Measurements from ENCODE around the gene DNAJB6.

The DNAJB6 gene

DNA sequence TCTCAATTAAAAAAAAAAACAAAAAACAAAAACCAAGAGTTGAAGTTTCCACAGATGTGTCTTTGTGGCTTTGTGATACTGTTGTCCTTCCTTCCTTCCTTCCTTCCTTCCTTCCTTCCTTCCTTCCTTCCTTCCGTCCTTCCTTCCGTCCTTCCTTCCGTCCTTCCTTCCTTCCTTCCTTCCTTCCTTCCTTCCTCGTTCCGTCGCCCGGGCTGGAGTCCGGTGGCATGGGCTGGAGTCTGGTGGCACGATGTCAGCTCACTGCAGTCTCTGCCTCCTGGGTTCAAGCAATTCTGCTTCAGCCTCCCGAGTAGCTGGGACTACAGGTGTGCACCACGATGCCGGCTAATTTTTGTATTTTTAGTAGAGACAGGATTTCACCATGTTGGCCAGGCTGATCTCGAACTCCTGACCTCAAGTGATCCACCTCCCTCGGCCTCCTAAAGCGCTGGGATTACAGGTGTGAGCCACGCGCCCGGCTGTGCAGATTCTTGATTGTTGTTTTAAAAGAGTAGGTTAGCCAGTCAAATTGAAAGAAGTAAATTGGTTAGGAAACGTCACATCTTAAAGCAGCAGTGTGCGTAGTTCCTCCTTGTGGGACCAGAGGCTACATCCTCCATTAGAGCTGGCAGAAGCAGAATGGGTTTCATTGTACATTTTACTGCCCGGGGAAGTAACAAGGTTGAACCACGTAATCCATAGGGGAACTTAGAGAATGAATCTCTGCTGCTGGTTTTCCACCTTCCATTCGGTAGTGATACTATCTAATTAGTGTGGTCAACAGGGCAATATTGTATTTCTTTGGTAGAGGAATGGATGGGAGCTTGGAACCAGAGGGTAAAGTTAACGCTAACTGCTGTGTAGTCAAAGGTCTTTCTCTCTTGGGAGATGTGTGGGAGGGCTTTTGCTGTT is 20.6 kb downstream of the DNAJB6 start:
- H3K36me3 ChIP-seq (ENCODE audit: control insufficient read depth, insufficient read depth, low read length), result no peaks in the 10 kb centered on the region
- no peaks in the 10 kb centered on the region for H3K27me3 ChIP-seq (ENCODE audit: control insufficient read depth, insufficient read depth, low read length)
- H3K4me1 ChIP-seq, result peaks cover 30% of the 10 kb centered on the region
- H3K79me2 ChIP-seq, result peaks cover 66% of the 10 kb centered on the region
- TF ChIP-seq, protein P1, sequence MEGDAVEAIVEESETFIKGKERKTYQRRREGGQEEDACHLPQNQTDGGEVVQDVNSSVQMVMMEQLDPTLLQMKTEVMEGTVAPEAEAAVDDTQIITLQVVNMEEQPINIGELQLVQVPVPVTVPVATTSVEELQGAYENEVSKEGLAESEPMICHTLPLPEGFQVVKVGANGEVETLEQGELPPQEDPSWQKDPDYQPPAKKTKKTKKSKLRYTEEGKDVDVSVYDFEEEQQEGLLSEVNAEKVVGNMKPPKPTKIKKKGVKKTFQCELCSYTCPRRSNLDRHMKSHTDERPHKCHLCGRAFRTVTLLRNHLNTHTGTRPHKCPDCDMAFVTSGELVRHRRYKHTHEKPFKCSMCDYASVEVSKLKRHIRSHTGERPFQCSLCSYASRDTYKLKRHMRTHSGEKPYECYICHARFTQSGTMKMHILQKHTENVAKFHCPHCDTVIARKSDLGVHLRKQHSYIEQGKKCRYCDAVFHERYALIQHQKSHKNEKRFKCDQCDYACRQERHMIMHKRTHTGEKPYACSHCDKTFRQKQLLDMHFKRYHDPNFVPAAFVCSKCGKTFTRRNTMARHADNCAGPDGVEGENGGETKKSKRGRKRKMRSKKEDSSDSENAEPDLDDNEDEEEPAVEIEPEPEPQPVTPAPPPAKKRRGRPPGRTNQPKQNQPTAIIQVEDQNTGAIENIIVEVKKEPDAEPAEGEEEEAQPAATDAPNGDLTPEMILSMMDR (IDR thresholded peaks at IDR 0.05), result no peak
- H3K27ac ChIP-seq, result no peak overlapping the region
- H3K4me3 ChIP-seq (ENCODE audit: low read depth, low read length), result no peak overlapping the region
- no peaks in the 10 kb centered on the region for H3K9me3 ChIP-seq (ENCODE audit: control insufficient read depth, low read length)
- no peak overlapping the region for H3K4me2 ChIP-seq (ENCODE audit: low read length)
- no peak overlapping the region for H2AFZ ChIP-seq
- H3K9ac ChIP-seq, result no peak overlapping the region

DNA sequence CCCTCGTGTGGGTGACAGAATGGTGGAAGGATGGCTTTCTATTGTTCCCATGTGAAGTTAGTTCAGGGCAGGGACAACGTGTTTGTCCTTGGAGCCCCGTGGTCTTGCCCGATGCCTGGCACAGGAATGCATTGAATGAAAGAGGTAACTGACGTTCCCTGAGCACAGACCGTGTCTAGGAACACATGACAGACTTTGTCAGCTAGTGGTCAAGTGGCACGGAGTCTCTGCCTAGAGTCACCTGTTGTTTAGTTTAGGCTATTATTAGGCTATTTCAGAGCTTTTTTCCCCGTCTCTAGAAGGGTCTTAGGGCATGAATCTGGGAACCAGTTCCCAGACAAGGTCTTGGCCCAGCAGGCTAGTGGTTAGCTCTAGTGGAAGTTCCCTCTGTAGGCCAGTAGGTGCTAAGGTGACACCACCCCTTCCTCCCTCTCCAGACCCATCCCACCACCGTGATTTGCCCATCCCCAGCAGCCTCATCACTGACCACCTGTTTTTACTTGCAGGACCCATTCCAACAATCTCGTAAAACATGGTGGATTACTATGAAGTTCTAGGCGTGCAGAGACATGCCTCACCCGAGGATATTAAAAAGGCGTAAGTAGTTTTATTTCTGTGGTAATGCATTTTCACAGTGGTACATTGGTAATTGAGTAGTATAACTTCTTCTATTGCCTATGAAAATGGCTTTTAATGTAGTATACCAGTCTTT is 21.4 kb downstream of the DNAJB6 start:
- Histone ChIP-seq H3K9me3 (ENCODE audit: control insufficient read depth, low read length) (no peaks in the 10 kb centered on the region), H3K4me3 (ENCODE audit: low read depth, low read length) (no peak overlapping the region), H3K4me1 (peaks cover 30% of the 10 kb centered on the region), H2AFZ (no peak overlapping the region), H3K36me3 (ENCODE audit: control insufficient read depth, insufficient read depth, low read length) (no peaks in the 10 kb centered on the region), H3K4me2 (ENCODE audit: low read length) (no peak overlapping the region), H3K27ac (no peak overlapping the region), H3K9ac (no peak overlapping the region), H3K79me2 (peaks cover 67% of the 10 kb centered on the region), H3K27me3 (ENCODE audit: control insufficient read depth, insufficient read depth, low read length) (no peaks in the 10 kb centered on the region)
- TF ChIP-seq, protein P1 (IDR thresholded peaks at IDR 0.05), result no peak

DNA sequence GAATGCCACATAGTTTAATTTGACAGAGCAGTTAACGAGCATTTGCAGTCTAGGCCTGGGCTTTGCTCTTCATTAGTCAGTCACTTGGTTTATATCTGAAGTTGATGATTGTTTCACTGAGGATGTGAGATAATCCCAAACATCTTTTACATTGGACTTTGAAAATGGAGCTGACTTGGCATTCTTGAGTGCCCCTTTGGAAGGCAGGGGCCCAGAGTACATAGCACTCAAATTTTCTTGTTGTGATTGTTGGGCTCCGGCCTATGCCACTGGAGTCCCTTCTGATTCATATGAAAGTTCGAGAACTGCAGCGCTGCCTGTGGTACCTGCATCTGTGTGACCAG is 21.9 kb downstream of the DNAJB6 start:
- Histone ChIP-seq H3K4me1 (peaks cover 30% of the 10 kb centered on the region), H3K27ac (no peak overlapping the region), H3K36me3 (ENCODE audit: control insufficient read depth, insufficient read depth, low read length) (no peaks in the 10 kb centered on the region), H3K9ac (no peak overlapping the region), H3K4me3 (ENCODE audit: low read depth, low read length) (no peak overlapping the region), H3K9me3 (ENCODE audit: control insufficient read depth, low read length) (no peaks in the 10 kb centered on the region), H2AFZ (no peak overlapping the region), H3K4me2 (ENCODE audit: low read length) (no peak overlapping the region), H3K27me3 (ENCODE audit: control insufficient read depth, insufficient read depth, low read length) (no peaks in the 10 kb centered on the region), H3K79me2 (peaks cover 68% of the 10 kb centered on the region)
- TF ChIP-seq, protein P1 (IDR thresholded peaks at IDR 0.05), result no peak

- no peak overlapping the region for H3K4me2 ChIP-seq (ENCODE audit: low read length)
- TF ChIP-seq, protein P1 (IDR thresholded peaks at IDR 0.05), result no peak
- peaks cover 66% of the 10 kb centered on the region for H3K79me2 ChIP-seq
- H3K9me3 ChIP-seq (ENCODE audit: control insufficient read depth, low read length), result no peaks in the 10 kb centered on the region
- H3K9ac ChIP-seq, result no peak overlapping the region
- H3K36me3 ChIP-seq (ENCODE audit: control insufficient read depth, insufficient read depth, low read length), result no peaks in the 10 kb centered on the region
- H2AFZ ChIP-seq, result no peak overlapping the region
- no peaks in the 10 kb centered on the region for H3K27me3 ChIP-seq (ENCODE audit: control insufficient read depth, insufficient read depth, low read length)
- H3K4me1 ChIP-seq, result peaks cover 28% of the 10 kb centered on the region
- H3K27ac ChIP-seq, result no peak overlapping the region
- H3K4me3 ChIP-seq (ENCODE audit: low read depth, low read length), result no peak overlapping the region
Observed at GRCh38 chr7:157359581-157359980, 22.8 kb downstream of the DNAJB6 start.

Data from parathyroid adenoma (tissue), 2 donors.